Measurements from ENCODE around the gene C17orf107. TPM values are rescaled to one million over a fixed set of nuclear protein-coding genes. Genes with fewer than 3 reads are reported as not detected.

Gene C17orf107
- total RNA-seq, 1 donor from 2014 or later: 5.5 TPM

GRCh38 chr17:4944554-4945175, 45.3 kb downstream of the C17orf107 start:
- no peak for FAIRE-seq
- H3K36me3 ChIP-seq (ENCODE audit: control insufficient read depth, insufficient read depth, low read length): peaks cover 16% of the 10 kb centered on the region
- no peak overlapping the region for H3K4me3 ChIP-seq (ENCODE audit: low read depth, low read length)
- H3K27me3 ChIP-seq (ENCODE audit: control insufficient read depth, insufficient read depth, low read length): no peaks in the 10 kb centered on the region
- TF ChIP-seq CTCF (IDR thresholded peaks at IDR 0.05; ENCODE audit: insufficient read depth, low read length, severe bottlenecking): no peak
- no peak for DNase-seq (ENCODE audit: low read depth)

- Histone ChIP-seq H3K36me3 (ENCODE audit: control insufficient read depth, insufficient read depth, low read length) (peaks cover 16% of the 10 kb centered on the region), H3K4me3 (ENCODE audit: low read depth, low read length) (no peak overlapping the region), H3K27me3 (ENCODE audit: control insufficient read depth, insufficient read depth, low read length) (no peaks in the 10 kb centered on the region)
- FAIRE-seq: no peak
- DNase-seq (ENCODE audit: low read depth): peak; percentile 92
- no peak for TF ChIP-seq CTCF (IDR thresholded peaks at IDR 0.05; ENCODE audit: insufficient read depth, low read length, severe bottlenecking)
Measured at GRCh38 chr17:4945176-4945943, 46.0 kb downstream of the C17orf107 start.

GRCh38 chr17:4945944-4946280, 46.6 kb downstream of the C17orf107 start:
- FAIRE-seq (peak; percentile 13), DNase-seq (ENCODE audit: low read depth) (no peak)
- peaks cover 16% of the 10 kb centered on the region for H3K36me3 ChIP-seq (ENCODE audit: control insufficient read depth, insufficient read depth, low read length)
- TF ChIP-seq CTCF (IDR thresholded peaks at IDR 0.05; ENCODE audit: insufficient read depth, low read length, severe bottlenecking): no peak
- H3K27me3 ChIP-seq (ENCODE audit: control insufficient read depth, insufficient read depth, low read length): no peaks in the 10 kb centered on the region
- peak overlapping the region; percentile 99 for H3K4me3 ChIP-seq (ENCODE audit: low read depth, low read length)

GRCh38 chr17:4946312-4946976, 47.1 kb downstream of the C17orf107 start:
- no peak for TF ChIP-seq CTCF (IDR thresholded peaks at IDR 0.05; ENCODE audit: insufficient read depth, low read length, severe bottlenecking)
- FAIRE-seq: peak; percentile 18

GRCh38 chr17:4947010-4947410, 47.7 kb downstream of the C17orf107 start:
- Histone ChIP-seq H3K4me3 (ENCODE audit: low read depth, low read length) (peak overlapping the region; percentile 99), H3K36me3 (ENCODE audit: control insufficient read depth, insufficient read depth, low read length) (peaks cover 14% of the 10 kb centered on the region), H3K27me3 (ENCODE audit: control insufficient read depth, insufficient read depth, low read length) (no peaks in the 10 kb centered on the region)
- DNase-seq (ENCODE audit: low read depth) (no peak), FAIRE-seq (no peak)
- TF ChIP-seq CTCF (IDR thresholded peaks at IDR 0.05; ENCODE audit: insufficient read depth, low read length, severe bottlenecking): no peak

More at GRCh38 chr17:4946312-4946976, 47.1 kb downstream of the C17orf107 start:
- peaks cover 16% of the 10 kb centered on the region for H3K36me3 ChIP-seq (ENCODE audit: control insufficient read depth, insufficient read depth, low read length)
- DNase-seq (ENCODE audit: low read depth): no peak
- no peaks in the 10 kb centered on the region for H3K27me3 ChIP-seq (ENCODE audit: control insufficient read depth, insufficient read depth, low read length)
- H3K4me3 ChIP-seq (ENCODE audit: low read depth, low read length): peak overlapping the region; percentile 99
